H9 (cell line): Measurements from ENCODE around the gene ZMYND8. TPM values are rescaled to one million over a fixed set of nuclear protein-coding genes. Genes with fewer than 3 reads are reported as not detected.

Source experiments
- DNase-seq: peaks from one replicate; pipeline ENCODE4 v3.0.0-alpha.2; 2017
- H2AFZ ChIP-seq: one replicate; pipeline ENCODE4 v1.6.1; 2013; ENCODE audit warnings: mild to moderate bottlenecking, low read length, control low read depth, moderate library complexity
- H2AK5ac ChIP-seq: 2 replicates; pipeline ENCODE4 v1.6.1; 2013; ENCODE audit warnings: low read length, control low read depth, mixed read lengths; ENCODE audit not compliant: insufficient read length
- H2BK120ac ChIP-seq: one replicate; pipeline ENCODE4 v1.6.1; 2013; ENCODE audit warnings: low read depth, mild to moderate bottlenecking, low read length, control low read depth, inconsistent platforms; ENCODE audit not compliant: poor library complexity, severe bottlenecking
- H2BK12ac ChIP-seq: 2 replicates; pipeline ENCODE4 v1.6.1; 2013; ENCODE audit warnings: low read length, control low read depth, mixed read lengths, low read depth; ENCODE audit not compliant: insufficient read length
- H2BK15ac ChIP-seq: 2 replicates; pipeline ENCODE4 v1.6.1; 2013; ENCODE audit warnings: low read depth, low read length, control low read depth
- H2BK20ac ChIP-seq: one replicate; pipeline ENCODE4 v1.6.1; 2013; ENCODE audit warnings: low read depth, mild to moderate bottlenecking, low read length, control low read depth, inconsistent platforms; ENCODE audit not compliant: poor library complexity, severe bottlenecking
- H2BK5ac ChIP-seq: 2 replicates; pipeline ENCODE4 v1.6.1; 2013; ENCODE audit warnings: low read length, control low read depth, mixed read lengths; ENCODE audit not compliant: insufficient read length
- H3K14ac ChIP-seq: 2 replicates; pipeline ENCODE4 v1.6.1; 2013; ENCODE audit warnings: low read length, control low read depth; ENCODE audit not compliant: insufficient read depth
- H3K18ac ChIP-seq: 2 replicates; pipeline ENCODE4 v1.6.1; 2013; ENCODE audit warnings: low read depth, mild to moderate bottlenecking, mixed read lengths, low read length, control low read depth; ENCODE audit not compliant: insufficient read length
- H3K23ac ChIP-seq: 2 replicates; pipeline ENCODE4 v1.6.1; 2013; ENCODE audit warnings: low read length, control low read depth, mixed read lengths, low read depth; ENCODE audit not compliant: insufficient read length
- H3K23me2 ChIP-seq: 2 replicates; pipeline ENCODE4 v1.6.1; 2013; ENCODE audit warnings: low read depth, mild to moderate bottlenecking, mixed read lengths, low read length, control low read depth; ENCODE audit not compliant: insufficient read length, poor library complexity, severe bottlenecking
- H3K27ac ChIP-seq: 2 replicates; pipeline ENCODE4 v1.5.1; 2013; ENCODE audit warnings: low read length, control low read depth, mixed read lengths, low read depth; ENCODE audit not compliant: insufficient read length
- H3K27me3 ChIP-seq: 2 replicates; pipeline ENCODE4 v1.6.1; 2013; ENCODE audit warnings: low read length, control low read depth, inconsistent platforms; ENCODE audit not compliant: insufficient read depth
- H3K4ac ChIP-seq: 2 replicates; pipeline ENCODE4 v1.6.1; 2013; ENCODE audit warnings: low read depth, mild to moderate bottlenecking, control low read depth, inconsistent platforms, low read length, moderate library complexity
- H3K4me1 ChIP-seq: 2 replicates; pipeline ENCODE4 v1.6.1; 2013; ENCODE audit warnings: low read length, control low read depth, inconsistent platforms; ENCODE audit not compliant: insufficient read depth
- H3K4me2 ChIP-seq: 2 replicates; pipeline ENCODE4 v1.6.1; 2013; ENCODE audit warnings: low read length, control low read depth, mixed read lengths; ENCODE audit not compliant: insufficient read length, insufficient read depth
- H3K56ac ChIP-seq: 2 replicates; pipeline ENCODE4 v1.6.1; 2013; ENCODE audit warnings: low read depth, mild to moderate bottlenecking, mixed read lengths, low read length, control low read depth; ENCODE audit not compliant: insufficient read length
- H3K79me1 ChIP-seq: 2 replicates; pipeline ENCODE4 v1.6.1; 2013; ENCODE audit warnings: low read depth, mild to moderate bottlenecking, moderate library complexity, low read length, control low read depth, inconsistent platforms; ENCODE audit not compliant: insufficient read depth, poor library complexity, severe bottlenecking
- H3K79me2 ChIP-seq: 2 replicates; pipeline ENCODE4 v1.6.1; 2013; ENCODE audit warnings: low read length, control low read depth, inconsistent platforms; ENCODE audit not compliant: insufficient read depth
- H3K9ac ChIP-seq: 2 replicates; pipeline ENCODE4 v1.6.1; 2013; ENCODE audit warnings: low read length, control low read depth, mixed read lengths; ENCODE audit not compliant: insufficient read length; ENCODE audit errors: extremely low read depth
- H3K9me3 ChIP-seq: one replicate; pipeline ENCODE4 v1.6.1; 2013; ENCODE audit warnings: low read depth, low read length, inconsistent platforms; ENCODE audit not compliant: control insufficient read depth
- H3T11ph ChIP-seq: one replicate; pipeline ENCODE4 v1.6.1; 2013; ENCODE audit warnings: mild to moderate bottlenecking, low read length, control low read depth, inconsistent platforms
- H4K20me1 ChIP-seq: one replicate; pipeline ENCODE4 v1.6.1; 2013; ENCODE audit not compliant: control insufficient read depth, insufficient read length, insufficient read depth
- H4K5ac ChIP-seq: 2 replicates; pipeline ENCODE4 v1.6.1; 2013; ENCODE audit warnings: low read depth, mild to moderate bottlenecking, mixed read lengths, low read length, control low read depth; ENCODE audit not compliant: insufficient read length
- H4K8ac ChIP-seq: replicated peaks from 2 replicates; pipeline ENCODE4 v1.6.1; 2013; ENCODE audit warnings: low read length, control low read depth, mixed read lengths, low read depth; ENCODE audit not compliant: insufficient read length
- H4K91ac ChIP-seq: 2 replicates; pipeline ENCODE4 v1.6.1; 2013; ENCODE audit warnings: low read depth, mild to moderate bottlenecking, moderate library complexity, mixed read lengths, low read length, control low read depth; ENCODE audit not compliant: insufficient read length
- H3K27ac Mint-ChIP-seq, 3 experiments: 2 replicates in 2 of 3; 3 replicates in 1 of 3; pipeline ENCODE4 v1.8.0; 2020 to 2021; ENCODE audit warnings: mixed read lengths in 3 of 3, mild to moderate bottlenecking in 1 of 3, moderate library complexity in 1 of 3
- H3K27me3 Mint-ChIP-seq: 2 replicates; pipeline ENCODE4 v1.8.0; 2021; ENCODE audit warnings: low read depth, mild to moderate bottlenecking, moderate library complexity, mixed read lengths
- H3K36me3 Mint-ChIP-seq, 3 experiments: 2 replicates in 2 of 3; 3 replicates in 1 of 3; pipeline ENCODE4 v1.8.0; 2020 to 2021; ENCODE audit warnings: low read depth in 3 of 3, mixed read lengths in 3 of 3; ENCODE audit not compliant: insufficient read depth in 1 of 3
- H3K4me1 Mint-ChIP-seq, 2 experiments: 2 replicates each; pipeline ENCODE4 v1.8.0; 2020; ENCODE audit warnings: mixed read lengths in 2 of 2
- H3K4me3 Mint-ChIP-seq, 2 experiments: 2 replicates in 1 of 2; 3 replicates in 1 of 2; pipeline ENCODE4 v1.8.0; 2020 to 2021; ENCODE audit warnings: mild to moderate bottlenecking in 2 of 2, mixed read lengths in 2 of 2, moderate library complexity in 1 of 2
- H3K9me3 Mint-ChIP-seq, 2 experiments: 2 replicates in 1 of 2; 3 replicates in 1 of 2; pipeline ENCODE4 v1.8.0; 2020; ENCODE audit warnings: mild to moderate bottlenecking in 2 of 2, mixed read lengths in 2 of 2, moderate library complexity in 1 of 2
- CTCF ChIP-seq: fragments of 200-600 bp; sonication (generic); conservative IDR thresholded peaks from 3 replicates; pipeline ENCODE4 v1.8.0; 2021; ENCODE audit warnings: antibody characterized with exemption, mild to moderate bottlenecking
- WGBS: extraction: QIAGEN DNeasy Blood & Tissue Kit; methylation state at CpG from one replicate; pipeline ENCODE4 v1.1.7; 2013; ENCODE audit warnings: missing lambda C conversion rate, low lambda C conversion rate, mixed read lengths; ENCODE audit not compliant: insufficient read length; ENCODE audit errors: extremely low coverage; 5-methylcytosine and 5-hydroxymethylcytosine counted together
- total RNA-seq: library from RNA; stranded (reverse); gene quantifications from 2 replicates; pipeline ENCODE4 v1.2.1, GENCODE V29; 2021

ZMYND8 gene
- total RNA-seq, 1 experiment from 2014 or later: 158 TPM

- H3K79me2 ChIP-seq: peaks cover 65% of the 10 kb centered on the region; the same call in 1 of the 2 replicates
- Mint-ChIP-seq H3K9me3 (no peaks in the 10 kb centered on the region), H3K4me3 (peak overlapping the region; percentile 51 to 69)
Observed at GRCh38 chr20:47355489-47356219, 845 bp downstream of the ZMYND8 start.

More at GRCh38 chr20:47355489-47356219, 845 bp downstream of the ZMYND8 start:
- Histone ChIP-seq H4K8ac (no peak overlapping the region), H3T11ph (peak overlapping the region; percentile 37), H3K14ac (peak overlapping the region; percentile 41; the same call in 1 of the 2 replicates), H3K4me1 (peaks cover 59% of the 10 kb centered on the region), H4K20me1 (no peaks in the 10 kb centered on the region), H2AK5ac (no peak overlapping the region), H3K79me1 (no peaks in the 10 kb centered on the region), H3K9ac (peak overlapping the region; percentile 35), H3K27ac (peak overlapping the region; percentile 94), H4K91ac (no peak overlapping the region), H3K27me3 (no peaks in the 10 kb centered on the region), H3K56ac (no peak overlapping the region), H2BK5ac (peak overlapping the region; percentile 24), H2BK12ac (peak overlapping the region; percentile 5), H3K23ac (no peak overlapping the region), H2BK15ac (no peak overlapping the region; the same call in 1 of the 2 replicates), H3K4ac (no peak overlapping the region; the same call in 1 of the 2 replicates), H3K4me2 (peak overlapping the region; percentile 17), H2BK120ac (no peak overlapping the region), H3K9me3 (no peaks in the 10 kb centered on the region), H4K5ac (no peak overlapping the region), H2BK20ac (no peak overlapping the region), H3K18ac (peak overlapping the region; percentile 60), H2AFZ (no peak overlapping the region), H3K23me2 (no peaks in the 10 kb centered on the region)
- Mint-ChIP-seq H3K36me3 (peaks cover 7 to 40% (median 15%) of the 10 kb centered on the region in 3 experiments; a peak in 6 of 7 replicates), H3K27me3 (no peaks in the 10 kb centered on the region; the same call in 1 of the 2 replicates), H3K27ac (peak overlapping the region in 1 of 3 experiments; percentile 99; a peak in 5 of 7 replicates), H3K4me1 (peaks cover 0 to 45% of the 10 kb centered on the region in 2 experiments; a peak in 3 of 4 replicates)
- no peak for TF ChIP-seq CTCF
- no CpG with 5 or more reads among the region's 2 CpGs for WGBS
- DNase-seq: no peak
